ENCODE data around the gene PALMD.

PALMD gene

GRCh38 chr1:99645699-99646531, at the start of gene PALMD:
Gene PALMD (plus strand): TSS chr1:99646113. CDS start chr1:99646318, 205 bp downstream.
- H3K4me3 ChIP-seq (ENCODE audit: low read depth, low read length) = peak within 1 kb of the TSS; percentile 40
- TF ChIP-seq CTCF (IDR thresholded peaks at IDR 0.05; ENCODE audit: low read depth, low read length) = no peak

- no peak for TF ChIP-seq CTCF (IDR thresholded peaks at IDR 0.05; ENCODE audit: low read depth, low read length)
These were observed 47.0 kb upstream of the PALMD start for GRCh38 chr1:99598738-99599411.

GRCh38 chr1:99599678-99600175, 46.2 kb upstream of the PALMD start:
- H3K4me3 ChIP-seq (ENCODE audit: low read depth, low read length) = no peak overlapping the region
- TF ChIP-seq CTCF (IDR thresholded peaks at IDR 0.05; ENCODE audit: low read depth, low read length) = no peak

More at GRCh38 chr1:99598738-99599411, 47.0 kb upstream of the PALMD start:
- H3K4me3 ChIP-seq (ENCODE audit: low read depth, low read length) = no peak overlapping the region

GRCh38 chr1:99600782-99601181, 45.1 kb upstream of the PALMD start:
- TF ChIP-seq CTCF (IDR thresholded peaks at IDR 0.05; ENCODE audit: low read depth, low read length) = no peak
- no peak overlapping the region for H3K4me3 ChIP-seq (ENCODE audit: low read depth, low read length)

- H3K4me3 ChIP-seq (ENCODE audit: low read depth, low read length) = no peak overlapping the region
- TF ChIP-seq CTCF (IDR thresholded peaks at IDR 0.05; ENCODE audit: low read depth, low read length) = no peak
These were observed 44.7 kb upstream of the PALMD start for GRCh38 chr1:99601208-99601607.

- TF ChIP-seq CTCF (IDR thresholded peaks at IDR 0.05; ENCODE audit: low read depth, low read length) = no peak
- H3K4me3 ChIP-seq (ENCODE audit: low read depth, low read length) = no peak overlapping the region
These were observed 44.1 kb upstream of the PALMD start for GRCh38 chr1:99601709-99602403.
